Endothelial cell of umbilical vein (primary cell): Measurements from ENCODE around the gene EXOC7. TPM values are rescaled to one million over a fixed set of nuclear protein-coding genes. Genes with fewer than 3 reads are reported as not detected.

Experiments used
- BruUV-seq: library from RNA; stranded (reverse); fragments of 400-500 nt; replicated peaks from 2 replicates; lab custom pipeline; 2021; lab: Mats Ljungman, UMichigan
- CTCF ChIA-PET: fragments of 300-600, 350-600 bp; sonication (Branson Sonifier 250); formaldehyde crosslinking; loops from one replicate; lab custom pipeline; 2021; ENCODE audit warnings: antibody characterized with exemption, inconsistent platforms; lab: Charles Lee
- POLR2A ChIA-PET: fragments of 300-600, 350-600 bp; sonication (Branson Sonifier 250); formaldehyde crosslinking; loops from one replicate; lab custom pipeline; 2021; ENCODE audit warnings: antibody characterized with exemption, inconsistent platforms; lab: Charles Lee
- DNase-seq: peaks from one replicate; pipeline ENCODE4 v3.0.0-alpha.2; 2011; ENCODE audit warnings: low read depth, low spot score
- FAIRE-seq: peaks from 2 replicates; lab custom pipeline; 2011; peaks lifted over from hg19 to GRCh38; lab: Jason Lieb, UNC
- H2AFZ ChIP-seq: 2 replicates; pipeline ENCODE4 v1.6.0; 2012; ENCODE audit warnings: low read depth, low read length, control low read depth, inconsistent platforms
- H3K27ac ChIP-seq: 2 replicates; pipeline ENCODE4 v1.5.1; 2011; ENCODE audit warnings: low read depth, mild to moderate bottlenecking, control low read depth, low read length, moderate library complexity; ENCODE audit not compliant: insufficient read depth
- H3K27me3 ChIP-seq, 2 experiments: 2 replicates each; pipeline versions ENCODE4 v1.6.0 to v1.6.1; 2011; ENCODE audit warnings: low read length in 2 of 2, mixed read lengths in 1 of 2; ENCODE audit not compliant: control insufficient read depth in 2 of 2, insufficient read depth in 2 of 2
- H3K36me3 ChIP-seq, 2 experiments: 2 replicates in 1 of 2; 3 replicates in 1 of 2; pipeline ENCODE4 v1.5.1; 2011; ENCODE audit warnings: low read length in 2 of 2, mild to moderate bottlenecking in 1 of 2, moderate library complexity in 1 of 2; ENCODE audit not compliant: control insufficient read depth in 2 of 2, insufficient read depth in 2 of 2; ENCODE audit errors: extremely low read depth in 1 of 2
- H3K4me1 ChIP-seq: 3 replicates; pipeline ENCODE4 v1.5.1; 2011; ENCODE audit warnings: mild to moderate bottlenecking, low read length; ENCODE audit not compliant: control insufficient read depth, insufficient read depth; ENCODE audit errors: extremely low read depth
- H3K4me2 ChIP-seq: 2 replicates; pipeline ENCODE4 v1.6.1; 2011; ENCODE audit warnings: low read length, control low read depth, mixed read lengths; ENCODE audit not compliant: insufficient read depth
- H3K4me3 ChIP-seq, 3 experiments: fragments of 200-600 bp in 1 of 3; sonication (generic), shearing (Covaris generic) in 1 of 3; replicated peaks in 1 of 3; 2 replicates each; pipeline ENCODE4 v1.5.1; 2011 to 2016; ENCODE audit warnings: control low read depth in 3 of 3, low read length in 3 of 3, mild to moderate bottlenecking in 2 of 3, inconsistent platforms in 1 of 3, low read depth in 1 of 3, moderate library complexity in 1 of 3; ENCODE audit not compliant: insufficient read depth in 1 of 3
- H3K79me2 ChIP-seq: 2 replicates; pipeline ENCODE4 v1.6.0; 2012; ENCODE audit warnings: low read length, inconsistent platforms; ENCODE audit not compliant: control insufficient read depth, insufficient read depth
- H3K9ac ChIP-seq: replicated peaks from 2 replicates; pipeline ENCODE3; 2011; ENCODE audit warnings: low read length, control low read depth; ENCODE audit not compliant: insufficient read depth; ENCODE audit errors: extremely low read depth
- H3K9me1 ChIP-seq: replicated peaks from 3 replicates; pipeline ENCODE4 v1.6.0; 2011; ENCODE audit warnings: mild to moderate bottlenecking, low read length; ENCODE audit not compliant: control insufficient read depth, insufficient read depth; ENCODE audit errors: extremely low read depth
- H3K9me3 ChIP-seq: replicated peaks from 2 replicates; pipeline ENCODE4 v1.5.1; 2012; ENCODE audit warnings: low read length, inconsistent platforms; ENCODE audit not compliant: control insufficient read depth, insufficient read depth
- H4K20me1 ChIP-seq: replicated peaks from 2 replicates; pipeline ENCODE3; 2011; ENCODE audit warnings: mild to moderate bottlenecking, low read length; ENCODE audit not compliant: control insufficient read depth, insufficient read depth; ENCODE audit errors: extremely low read depth
- EZH2 ChIP-seq: IDR thresholded peaks from 2 replicates; pipeline ENCODE4 v1.6.1; 2012; ENCODE audit warnings: borderline replicate concordance, low read depth, mild to moderate bottlenecking, moderate library complexity, low read length, inconsistent platforms; ENCODE audit not compliant: severe bottlenecking
- FOS ChIP-seq: IDR thresholded peaks from 2 replicates; pipeline ENCODE4 v1.6.1; 2011; ENCODE audit warnings: mild to moderate bottlenecking, low read length, moderate library complexity, borderline replicate concordance; ENCODE audit not compliant: insufficient read depth
- GATA2 ChIP-seq: IDR thresholded peaks from 2 replicates; pipeline ENCODE4 v1.7.0; 2011; ENCODE audit warnings: low read depth, mild to moderate bottlenecking, moderate library complexity, mixed read lengths, low read length; ENCODE audit not compliant: insufficient read length, insufficient read depth
- JUN ChIP-seq: IDR thresholded peaks from 2 replicates; pipeline ENCODE4 v1.6.1; 2011; ENCODE audit warnings: borderline replicate concordance, low read depth; ENCODE audit not compliant: insufficient read length, insufficient read depth
- MYC ChIP-seq: IDR thresholded peaks from one replicate; pipeline ENCODE4 v1.6.1; 2011; ENCODE audit warnings: mild to moderate bottlenecking, low read depth, low read length
- POLR2A ChIP-seq: IDR thresholded peaks from 2 replicates; pipeline ENCODE4 v1.6.1; 2012; ENCODE audit warnings: low read depth, mild to moderate bottlenecking, control low read depth, low read length
- POLR2AphosphoS5 ChIP-seq: IDR thresholded peaks from 2 replicates; pipeline ENCODE4 v1.6.1; 2012; ENCODE audit warnings: low read depth, mild to moderate bottlenecking, control low read depth, low read length, moderate library complexity; ENCODE audit not compliant: insufficient read depth
- dilution Hi-C: fragments of 300-500 bp; cut with MboI; formaldehyde crosslinking; loops from one replicate; pipeline ENCODE4 v1.15.0; 2019; ENCODE audit warnings: low sequenced_read_pairs; ENCODE audit not compliant: extremely low pct_ligation_motif_present
- intact Hi-C: fragments of 100-400 bp; cut with micrococcal nuclease; formaldehyde crosslinking; loops from one replicate; pipeline ENCODE4 v1.10.0; 2022
- polyA plus RNA-seq, 4 experiments: library from polyadenylated mRNA; depleted of rRNA in 3 of 4; stranded (reverse) in 3 of 4; unstranded in 1 of 4; fragments of >200 nt; gene quantifications; 2 replicates each; pipeline versions ENCODE4 v1.2.1 to v1.2.3, GENCODE V29; 2011 to 2012; ENCODE audit warnings: missing spikeins in 1 of 4
- total RNA-seq: library from RNA; stranded (reverse); gene quantifications from 2 replicates; pipeline ENCODE4 v1.2.3, GENCODE V29; 2021
- TF ChIP-seq, protein P1 (sequence below), 2 donors: IDR thresholded peaks; 1 replicate in 1 of 2; 2 replicates in 1 of 2; pipeline ENCODE4 v1.5.1; 2011; ENCODE audit warnings: low read length in 2 of 2, mild to moderate bottlenecking in 2 of 2, moderate library complexity in 2 of 2, control low read depth in 1 of 2, inconsistent platforms in 1 of 2, low read depth in 1 of 2; ENCODE audit not compliant: insufficient read depth in 1 of 2; ENCODE audit errors: extremely low read depth in 1 of 2
- TF ChIP-seq, protein P2 (sequence below): IDR thresholded peaks from 2 replicates; pipeline ENCODE4 v1.6.1; 2011; ENCODE audit not compliant: insufficient read depth, insufficient read length

Gene EXOC7
- total and polyA plus RNA-seq, 2 donors (not counting 3 experiments of a cell fraction or from before 2014, with no cell fraction given), result 91.5 to 137 TPM

DNA sequence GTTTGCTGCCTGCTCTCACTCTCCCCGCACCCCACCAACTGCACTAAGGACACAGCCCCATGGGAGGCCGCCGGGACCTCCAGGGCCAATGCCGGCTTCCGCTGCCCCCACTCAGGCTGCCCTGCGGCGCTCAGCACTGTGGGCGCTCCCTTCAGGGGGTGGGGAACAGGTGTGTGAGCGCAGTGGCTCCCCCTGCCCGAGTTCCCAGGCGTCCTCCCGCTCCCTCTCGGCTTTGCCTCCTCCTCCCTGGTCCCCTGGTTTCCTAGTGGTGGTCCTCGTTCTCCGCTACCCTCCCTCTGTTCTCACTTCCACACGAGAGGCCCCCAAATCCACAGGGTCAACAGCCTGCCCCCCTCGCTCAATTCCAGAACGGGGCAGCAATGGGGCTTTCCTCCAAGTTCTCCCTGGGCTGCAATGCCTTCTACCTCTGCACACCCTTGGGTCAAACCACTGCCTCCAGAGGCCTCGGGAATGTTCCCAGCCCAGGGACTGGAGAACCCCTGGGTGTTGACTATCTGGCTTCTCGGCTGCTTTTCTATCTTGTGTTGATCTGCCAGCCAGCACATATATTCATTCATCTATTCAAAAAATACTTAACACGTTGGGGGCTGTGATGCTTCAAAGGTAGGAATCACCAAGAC lies 27.6 kb upstream of the EXOC7 start:
- H3K27ac ChIP-seq, result no peak overlapping the region
- no peak overlapping the region for H3K9ac ChIP-seq
- no peaks in the 10 kb centered on the region for H3K9me3 ChIP-seq
- no peak overlapping the region for H3K4me3 ChIP-seq
- H3K4me2 ChIP-seq, result no peak overlapping the region
- intact Hi-C loops (no loop called here), dilution Hi-C loops (no loop called here)
- H2AFZ ChIP-seq, result no peak overlapping the region
- H3K79me2 ChIP-seq, result no peaks in the 10 kb centered on the region
- TF ChIP-seq FOS (no peak), EZH2 (no peak), JUN (no peak), POLR2AphosphoS5 (no peak), POLR2A (no peak), GATA2 (no peak), MYC (no peak)
- TF ChIP-seq, protein P1, sequence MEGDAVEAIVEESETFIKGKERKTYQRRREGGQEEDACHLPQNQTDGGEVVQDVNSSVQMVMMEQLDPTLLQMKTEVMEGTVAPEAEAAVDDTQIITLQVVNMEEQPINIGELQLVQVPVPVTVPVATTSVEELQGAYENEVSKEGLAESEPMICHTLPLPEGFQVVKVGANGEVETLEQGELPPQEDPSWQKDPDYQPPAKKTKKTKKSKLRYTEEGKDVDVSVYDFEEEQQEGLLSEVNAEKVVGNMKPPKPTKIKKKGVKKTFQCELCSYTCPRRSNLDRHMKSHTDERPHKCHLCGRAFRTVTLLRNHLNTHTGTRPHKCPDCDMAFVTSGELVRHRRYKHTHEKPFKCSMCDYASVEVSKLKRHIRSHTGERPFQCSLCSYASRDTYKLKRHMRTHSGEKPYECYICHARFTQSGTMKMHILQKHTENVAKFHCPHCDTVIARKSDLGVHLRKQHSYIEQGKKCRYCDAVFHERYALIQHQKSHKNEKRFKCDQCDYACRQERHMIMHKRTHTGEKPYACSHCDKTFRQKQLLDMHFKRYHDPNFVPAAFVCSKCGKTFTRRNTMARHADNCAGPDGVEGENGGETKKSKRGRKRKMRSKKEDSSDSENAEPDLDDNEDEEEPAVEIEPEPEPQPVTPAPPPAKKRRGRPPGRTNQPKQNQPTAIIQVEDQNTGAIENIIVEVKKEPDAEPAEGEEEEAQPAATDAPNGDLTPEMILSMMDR (IDR thresholded peaks at IDR 0.05; ENCODE audit: extremely low read depth in 1 of 2, insufficient read depth in 1 of 2, low read depth in 1 of 2, low read length in 2 of 2), result no peak
- TF ChIP-seq, protein P2, sequence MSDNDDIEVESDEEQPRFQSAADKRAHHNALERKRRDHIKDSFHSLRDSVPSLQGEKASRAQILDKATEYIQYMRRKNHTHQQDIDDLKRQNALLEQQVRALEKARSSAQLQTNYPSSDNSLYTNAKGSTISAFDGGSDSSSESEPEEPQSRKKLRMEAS, result no peak
- no peaks in the 10 kb centered on the region for H3K9me1 ChIP-seq
- no peaks in the 10 kb centered on the region for H3K36me3 ChIP-seq
- no peak for FAIRE-seq
- BruUV-seq, result no TSS peak
- no peaks in the 10 kb centered on the region for H4K20me1 ChIP-seq
- ChIA-PET CTCF (interaction anchor here (0.9 to 1.8 kb wide), 3 partner anchors 10 to 173 kb away, joined by 3 to 6 read pairs (median 4); no protein-coding TSS in a partner anchor), POLR2A (no interaction called here)
- DNase-seq, result no peak
- H3K4me1 ChIP-seq, result no peaks in the 10 kb centered on the region
- peaks cover 2 to 4% of the 10 kb centered on the region in 2 experiments for H3K27me3 ChIP-seq
